ENCODE results near the gene DLK1. TPM values are rescaled to one million over a fixed set of nuclear protein-coding genes. Genes with fewer than 3 reads are reported as not detected.

DLK1 gene
- polyA plus RNA-seq, 1 donor from 2014 or later, result not detected

DNA sequence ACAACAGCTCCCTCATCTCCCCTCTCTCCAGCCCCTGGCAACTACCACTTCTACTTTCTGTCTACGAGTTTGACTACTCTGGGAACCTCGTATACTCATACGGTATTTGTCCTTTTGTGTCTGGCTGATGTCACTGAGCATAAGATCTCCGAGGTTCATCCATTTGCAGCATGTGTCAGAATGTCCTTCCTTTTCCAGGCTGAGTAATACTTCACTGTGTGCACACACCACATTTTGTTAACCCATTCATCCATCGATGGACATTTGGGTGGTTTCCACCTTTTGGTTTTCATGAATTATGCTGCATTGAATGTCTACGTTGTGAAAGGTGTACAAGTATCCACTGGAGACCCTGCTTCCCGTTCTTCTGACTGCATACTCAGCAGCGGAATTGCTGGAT, 24.1 kb upstream of the DLK1 start:
- Mint-ChIP-seq H3K27ac (no peak overlapping the region), H3K9me3 (peaks cover 0 to 2% (median 0%) of the 10 kb centered on the region in 3 donors), H3K27me3 (peaks cover 15% of the 10 kb centered on the region), H3K36me3 (no peaks in the 10 kb centered on the region), H3K4me3 (no peak overlapping the region), H3K4me1 (no peaks in the 10 kb centered on the region)

DNA sequence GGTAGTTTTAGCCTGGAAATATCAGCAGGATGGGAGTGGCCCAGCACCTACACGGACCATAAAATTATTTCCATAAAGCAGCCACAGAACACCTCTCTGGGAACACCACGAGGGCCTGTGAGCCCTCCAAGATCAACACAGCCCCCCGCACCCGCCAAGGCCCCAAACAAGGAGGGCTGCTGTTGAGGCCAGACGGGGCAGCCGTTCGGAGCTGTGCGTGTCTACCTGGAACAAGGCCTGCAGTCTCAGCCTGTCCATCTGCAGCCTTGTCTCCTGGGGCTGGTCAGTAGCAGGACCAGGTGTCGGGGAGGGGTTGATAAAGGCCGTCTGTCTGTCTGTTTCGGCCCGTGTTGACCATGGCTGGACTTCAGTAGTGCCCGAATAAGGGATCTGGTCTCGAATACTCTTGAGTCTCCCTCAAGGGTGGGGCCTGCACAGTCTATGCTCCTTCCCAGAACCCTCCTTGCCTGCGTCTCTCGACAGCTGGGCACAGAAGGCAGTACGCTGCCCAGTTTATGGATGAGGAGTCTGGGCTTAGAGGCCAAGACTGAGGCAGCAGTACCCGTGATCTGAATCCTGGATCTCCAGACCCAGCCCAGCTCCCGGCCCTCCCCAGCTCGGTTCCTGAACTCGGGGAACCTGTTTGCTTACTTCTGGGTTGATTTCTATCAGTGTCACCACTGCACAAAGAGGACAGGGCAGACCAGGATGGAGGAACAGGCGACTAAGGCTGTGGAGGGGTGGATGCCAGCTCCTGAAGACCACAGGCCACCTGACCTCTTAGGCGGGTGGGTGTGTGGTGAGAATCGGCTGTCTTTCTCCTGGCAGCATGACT, 23.1 kb upstream of the DLK1 start:
- H3K36me3 Mint-ChIP-seq, result no peaks in the 10 kb centered on the region

GRCh38 chr14:100706200-100706599, 20.5 kb upstream of the DLK1 start:
- H3K4me3 Mint-ChIP-seq, result no peak overlapping the region
- peaks cover 11% of the 10 kb centered on the region for H3K27me3 Mint-ChIP-seq
- H3K4me1 Mint-ChIP-seq, result peaks cover 0 to 2% (median 0%) of the 10 kb centered on the region in 3 donors
- H3K36me3 Mint-ChIP-seq, result no peaks in the 10 kb centered on the region
- H3K27ac Mint-ChIP-seq, result no peak overlapping the region
- H3K9me3 Mint-ChIP-seq, result peaks cover 0 to 3% (median 0%) of the 10 kb centered on the region in 3 donors

More for the DNA sequence above, 23.1 kb upstream of the DLK1 start:
- Mint-ChIP-seq H3K9me3 (peaks cover 0 to 2% (median 0%) of the 10 kb centered on the region in 3 donors), H3K27me3 (peaks cover 13% of the 10 kb centered on the region), H3K27ac (peak overlapping the region in 1 of 3 donors; percentile 19), H3K4me3 (no peak overlapping the region), H3K4me1 (no peaks in the 10 kb centered on the region)

DNA sequence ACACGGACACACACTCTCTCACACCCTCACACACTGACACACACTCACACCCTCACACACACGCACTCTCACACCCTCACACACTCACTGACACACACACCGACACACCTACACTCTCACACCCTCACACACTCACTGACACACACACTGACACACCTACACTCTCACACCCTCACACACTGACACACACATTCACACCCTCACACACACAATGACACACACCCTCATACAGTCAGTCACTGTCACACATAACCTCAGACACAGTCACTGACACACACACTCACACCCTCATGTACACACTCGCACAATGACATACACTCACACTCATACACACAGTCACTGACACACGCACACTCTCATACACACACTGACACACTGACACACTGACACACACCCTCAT, 19.8 kb upstream of the DLK1 start:
- H3K4me3 Mint-ChIP-seq, result no peak overlapping the region
- H3K36me3 Mint-ChIP-seq, result no peaks in the 10 kb centered on the region
- peaks cover 0 to 3% (median 0%) of the 10 kb centered on the region in 3 donors for H3K9me3 Mint-ChIP-seq
- H3K27me3 Mint-ChIP-seq, result peaks cover 16% of the 10 kb centered on the region
- peaks cover 0 to 2% (median 0%) of the 10 kb centered on the region in 3 donors for H3K4me1 Mint-ChIP-seq
- H3K27ac Mint-ChIP-seq, result no peak overlapping the region

GRCh38 chr14:100708425-100709288, 18.0 kb upstream of the DLK1 start:
- peaks cover 0 to 3% (median 0%) of the 10 kb centered on the region in 3 donors for H3K4me1 Mint-ChIP-seq
- peaks cover 20% of the 10 kb centered on the region for H3K27me3 Mint-ChIP-seq
- H3K36me3 Mint-ChIP-seq, result no peaks in the 10 kb centered on the region
- H3K4me3 Mint-ChIP-seq, result no peak overlapping the region
- H3K27ac Mint-ChIP-seq, result no peak overlapping the region
- H3K9me3 Mint-ChIP-seq, result peaks cover 0 to 3% (median 0%) of the 10 kb centered on the region in 3 donors

DNA sequence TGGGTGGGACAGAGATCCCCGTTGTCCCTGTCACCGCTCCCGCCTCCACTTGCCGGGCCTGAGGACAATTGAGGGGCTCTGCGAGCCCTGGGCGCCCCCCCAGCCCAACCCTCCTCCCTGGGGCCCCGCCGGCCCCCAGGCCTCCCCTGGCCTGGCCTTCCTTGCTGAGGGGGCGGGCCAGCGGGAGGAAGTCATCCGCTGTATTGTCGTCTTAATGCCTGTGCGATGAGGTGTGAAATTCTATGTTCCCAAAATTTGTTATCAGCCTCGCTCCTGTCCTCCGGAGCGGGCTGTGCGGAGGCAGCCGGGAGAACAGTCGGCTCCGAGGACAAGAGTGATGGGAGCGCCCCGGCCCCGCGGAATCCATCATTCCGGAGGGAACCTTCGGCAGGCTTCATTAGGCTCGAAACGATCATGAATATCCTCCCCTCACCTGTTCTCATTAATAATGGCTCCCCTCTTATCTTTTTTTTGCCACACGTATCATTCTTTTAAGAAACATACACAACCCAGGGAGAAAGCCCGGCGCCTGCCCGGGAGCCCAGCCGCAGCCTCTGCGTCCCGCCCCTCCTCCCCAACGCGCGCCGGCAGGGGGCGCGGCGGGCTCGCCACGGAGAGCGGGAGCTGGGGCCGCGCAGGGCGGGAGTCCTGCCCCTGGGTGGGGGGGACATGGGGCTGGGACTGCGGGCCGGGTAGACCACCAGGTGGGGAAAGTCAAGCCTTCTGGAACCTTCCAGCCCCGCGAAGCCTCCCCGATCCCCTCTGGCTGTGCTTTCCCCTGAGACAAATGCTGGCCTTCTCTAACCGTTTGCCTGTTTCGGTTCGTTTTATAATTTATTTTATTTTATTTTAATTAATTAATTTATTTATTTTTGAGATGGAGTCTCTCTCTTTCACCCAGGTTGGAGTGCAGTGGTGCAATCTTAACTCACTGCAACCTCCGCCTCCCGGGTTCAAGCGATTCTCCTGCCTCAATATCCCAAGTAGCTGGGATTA, 17.1 kb upstream of the DLK1 start:
- H3K27me3 Mint-ChIP-seq, result peaks cover 25% of the 10 kb centered on the region
- no peak overlapping the region for H3K27ac Mint-ChIP-seq
- H3K4me3 Mint-ChIP-seq, result no peak overlapping the region
- peaks cover 0 to 3% (median 0%) of the 10 kb centered on the region in 3 donors for H3K4me1 Mint-ChIP-seq
- H3K9me3 Mint-ChIP-seq, result peaks cover 0 to 3% (median 0%) of the 10 kb centered on the region in 3 donors
- no peaks in the 10 kb centered on the region for H3K36me3 Mint-ChIP-seq

DNA sequence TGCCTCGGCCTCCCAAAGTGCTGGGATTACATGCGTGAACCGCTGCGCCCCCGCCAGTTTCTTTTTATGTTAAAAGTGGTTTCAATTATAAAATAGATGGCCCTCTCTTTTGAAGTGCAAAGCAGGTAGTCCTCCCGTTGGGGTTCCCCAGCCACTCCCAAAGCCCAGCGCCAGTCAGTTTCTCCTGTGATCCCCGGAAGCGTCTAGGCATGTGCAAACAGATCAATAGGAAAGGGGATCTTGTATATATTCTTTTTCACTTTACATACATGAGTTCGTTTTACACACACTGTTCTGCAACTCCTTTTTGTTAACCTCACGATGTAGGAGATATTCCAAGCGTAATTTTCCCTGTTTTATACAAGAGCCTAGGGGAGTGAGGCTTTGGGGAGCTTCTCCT, 16.3 kb upstream of the DLK1 start:
- Mint-ChIP-seq H3K9me3 (peaks cover 0 to 3% (median 0%) of the 10 kb centered on the region in 3 donors), H3K27me3 (peaks cover 24% of the 10 kb centered on the region), H3K4me3 (peak overlapping the region in 1 of 4 donors; percentile 48), H3K4me1 (peaks cover 0 to 3% (median 0%) of the 10 kb centered on the region in 3 donors), H3K36me3 (no peaks in the 10 kb centered on the region), H3K27ac (no peak overlapping the region)

GRCh38 chr14:100710826-100711462, 15.7 kb upstream of the DLK1 start:
- Mint-ChIP-seq H3K36me3 (no peaks in the 10 kb centered on the region), H3K4me3 (peak overlapping the region in 1 of 4 donors; percentile 48), H3K27ac (no peak overlapping the region)

GRCh38 chr14:100711493-100711892, 15.2 kb upstream of the DLK1 start:
- no peak overlapping the region for H3K27ac Mint-ChIP-seq
- H3K27me3 Mint-ChIP-seq, result peaks cover 33% of the 10 kb centered on the region
- no peak overlapping the region for H3K4me3 Mint-ChIP-seq
- peaks cover 0 to 1% (median 0%) of the 10 kb centered on the region in 3 donors for H3K9me3 Mint-ChIP-seq
- peaks cover 0 to 7% (median 0%) of the 10 kb centered on the region in 3 donors for H3K4me1 Mint-ChIP-seq
- no peaks in the 10 kb centered on the region for H3K36me3 Mint-ChIP-seq

More at GRCh38 chr14:100710826-100711462, 15.7 kb upstream of the DLK1 start:
- peaks cover 0 to 3% (median 0%) of the 10 kb centered on the region in 3 donors for H3K9me3 Mint-ChIP-seq
- H3K27me3 Mint-ChIP-seq, result peaks cover 30% of the 10 kb centered on the region
- H3K4me1 Mint-ChIP-seq, result peaks cover 0 to 7% (median 0%) of the 10 kb centered on the region in 3 donors

GRCh38 chr14:100712490-100712889, 14.2 kb upstream of the DLK1 start:
- Mint-ChIP-seq H3K27me3 (peaks cover 35% of the 10 kb centered on the region), H3K27ac (no peak overlapping the region), H3K4me3 (no peak overlapping the region), H3K4me1 (peaks cover 0 to 7% (median 0%) of the 10 kb centered on the region in 3 donors), H3K36me3 (no peaks in the 10 kb centered on the region), H3K9me3 (peaks cover 0 to 1% (median 0%) of the 10 kb centered on the region in 3 donors)

- Mint-ChIP-seq H3K27ac (no peak overlapping the region), H3K4me3 (peak overlapping the region in 1 of 4 donors; percentile 39), H3K4me1 (peaks cover 0 to 7% (median 0%) of the 10 kb centered on the region in 3 donors), H3K9me3 (peaks cover 0 to 1% (median 0%) of the 10 kb centered on the region in 3 donors), H3K27me3 (peaks cover 36% of the 10 kb centered on the region), H3K36me3 (no peaks in the 10 kb centered on the region)
These were observed 13.0 kb upstream of the DLK1 start for GRCh38 chr14:100713705-100714104.

DNA sequence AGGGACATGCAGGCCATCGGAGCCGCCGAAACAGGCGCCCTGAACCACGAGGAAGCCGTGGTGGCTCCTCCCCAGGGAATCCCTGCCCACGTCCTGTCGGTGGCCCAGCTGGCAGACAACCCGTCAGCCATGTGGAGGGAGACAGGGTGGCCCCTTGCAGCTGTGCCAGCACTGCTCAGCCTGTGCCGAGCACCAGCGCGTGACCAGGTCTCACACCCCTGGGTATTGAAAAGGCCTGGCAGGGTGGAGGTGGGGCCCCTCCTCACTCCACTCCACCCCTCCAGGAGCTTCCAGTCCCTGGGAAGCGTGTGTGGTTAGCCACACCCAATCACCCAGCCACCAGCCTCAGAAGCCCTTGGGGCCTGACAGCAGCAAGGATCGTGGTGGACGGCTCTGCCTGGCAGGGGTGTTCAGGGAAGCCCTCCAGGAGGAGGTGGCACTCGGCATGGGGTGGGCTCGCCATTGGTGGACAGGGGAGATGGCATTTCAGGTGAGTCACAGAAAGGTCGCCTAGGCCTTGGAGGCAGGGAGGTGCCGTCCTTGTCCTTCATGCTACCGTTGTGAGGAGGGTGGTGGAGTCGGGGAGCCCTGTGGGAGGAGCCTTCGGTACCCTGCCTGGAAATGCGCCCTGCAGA, 12.3 kb upstream of the DLK1 start:
- H3K27me3 Mint-ChIP-seq, result peaks cover 41% of the 10 kb centered on the region
- no peak overlapping the region for H3K4me3 Mint-ChIP-seq
- H3K27ac Mint-ChIP-seq, result peak overlapping the region in 1 of 3 donors; percentile 16
- peaks cover 0 to under 1% (median 0%) of the 10 kb centered on the region in 3 donors for H3K9me3 Mint-ChIP-seq
- no peaks in the 10 kb centered on the region for H3K36me3 Mint-ChIP-seq
- peaks cover 0 to 7% (median 0%) of the 10 kb centered on the region in 3 donors for H3K4me1 Mint-ChIP-seq

- Mint-ChIP-seq H3K27me3 (peaks cover 41% of the 10 kb centered on the region), H3K9me3 (no peaks in the 10 kb centered on the region), H3K36me3 (no peaks in the 10 kb centered on the region), H3K4me1 (peaks cover 0 to 6% (median 0%) of the 10 kb centered on the region in 3 donors), H3K27ac (no peak overlapping the region), H3K4me3 (no peak overlapping the region)
These were observed 11.4 kb upstream of the DLK1 start for GRCh38 chr14:100715332-100715731.

Measured in IgD-negative memory B cell (primary cell).